ENCODE results near the gene DCP1B.
A peak's percentile ranks its signal among the peaks of the same experiment; 100 is the strongest.

The DCP1B gene

DNA sequence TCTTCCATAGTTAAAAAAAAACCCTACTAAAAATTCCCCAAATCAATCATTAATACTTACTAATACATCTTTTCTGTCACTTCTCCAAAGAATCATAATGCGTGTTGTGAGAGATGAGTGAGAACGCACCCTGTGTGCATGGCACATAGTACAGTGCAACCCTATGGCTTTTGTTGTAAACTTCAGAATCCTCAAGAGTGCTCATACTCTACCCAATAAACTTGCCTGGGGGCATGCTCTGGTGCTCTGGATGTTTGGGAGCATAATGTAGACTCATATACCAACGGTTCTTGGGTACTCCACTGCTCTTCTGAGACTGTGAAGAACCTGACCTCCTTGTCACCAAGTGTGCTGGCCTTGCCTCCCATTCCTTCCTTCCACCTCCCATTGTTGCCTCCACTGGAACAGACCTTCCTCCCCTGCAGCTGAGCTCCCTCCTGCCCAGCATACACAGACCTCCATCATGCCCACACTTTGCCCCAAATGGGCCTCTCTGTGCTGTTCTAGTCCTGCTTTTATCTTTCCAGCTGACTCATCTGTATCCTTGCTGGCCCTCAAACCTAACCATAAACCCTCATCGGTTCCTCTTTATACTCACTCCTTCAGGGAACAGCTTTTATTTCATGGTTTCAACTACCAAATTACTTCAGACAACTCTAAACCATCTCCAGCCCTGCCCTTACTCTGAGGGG is 8.9 kb downstream of the DCP1B start:
- H3K36me3 Mint-ChIP-seq: peaks cover 21% of the 10 kb centered on the region
- no peak overlapping the region for H3K4me3 Mint-ChIP-seq
- H3K4me1 Mint-ChIP-seq: peaks cover 40% of the 10 kb centered on the region
- H3K9me3 Mint-ChIP-seq: no peaks in the 10 kb centered on the region
- no peaks in the 10 kb centered on the region for H3K27me3 Mint-ChIP-seq
- no peak overlapping the region for H3K27ac Mint-ChIP-seq

DNA sequence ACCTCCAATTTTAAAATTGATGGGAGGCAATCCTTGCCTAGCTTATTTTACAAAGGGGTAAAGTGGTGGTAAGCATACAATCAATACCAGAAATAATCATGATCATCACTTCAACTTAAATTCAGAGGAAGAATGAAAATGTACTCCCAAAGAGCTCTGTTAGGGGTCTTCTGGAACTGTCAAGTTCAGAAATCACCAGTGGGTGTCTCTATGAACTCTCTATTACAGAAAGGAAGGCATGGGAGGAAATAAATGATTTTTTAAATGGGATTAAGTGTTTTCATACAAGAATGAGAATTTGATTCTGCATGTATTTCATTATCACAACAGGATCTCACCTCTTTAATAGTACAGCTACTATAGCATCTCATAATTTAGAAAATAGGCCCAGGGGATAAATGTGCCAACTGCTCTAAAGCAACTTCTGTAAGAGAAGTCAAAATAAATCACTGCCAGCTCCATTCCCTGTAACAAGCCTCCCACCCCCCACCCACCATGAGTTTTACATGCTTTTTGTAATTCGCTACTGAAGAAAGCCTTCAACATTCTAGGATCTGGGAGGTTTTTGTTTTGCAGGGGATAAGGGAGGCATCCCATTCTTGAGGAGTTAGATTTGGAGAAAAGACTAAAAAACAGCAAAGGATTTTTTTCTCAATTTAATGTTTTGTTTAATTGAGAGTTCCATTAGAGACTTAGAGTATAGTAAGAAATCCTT is 9.7 kb downstream of the DCP1B start:
- no peaks in the 10 kb centered on the region for H3K27me3 Mint-ChIP-seq
- H3K4me1 Mint-ChIP-seq: peaks cover 36% of the 10 kb centered on the region
- peaks cover 22% of the 10 kb centered on the region for H3K36me3 Mint-ChIP-seq
- H3K4me3 Mint-ChIP-seq: no peak overlapping the region
- no peaks in the 10 kb centered on the region for H3K9me3 Mint-ChIP-seq
- no peak overlapping the region for H3K27ac Mint-ChIP-seq

DNA sequence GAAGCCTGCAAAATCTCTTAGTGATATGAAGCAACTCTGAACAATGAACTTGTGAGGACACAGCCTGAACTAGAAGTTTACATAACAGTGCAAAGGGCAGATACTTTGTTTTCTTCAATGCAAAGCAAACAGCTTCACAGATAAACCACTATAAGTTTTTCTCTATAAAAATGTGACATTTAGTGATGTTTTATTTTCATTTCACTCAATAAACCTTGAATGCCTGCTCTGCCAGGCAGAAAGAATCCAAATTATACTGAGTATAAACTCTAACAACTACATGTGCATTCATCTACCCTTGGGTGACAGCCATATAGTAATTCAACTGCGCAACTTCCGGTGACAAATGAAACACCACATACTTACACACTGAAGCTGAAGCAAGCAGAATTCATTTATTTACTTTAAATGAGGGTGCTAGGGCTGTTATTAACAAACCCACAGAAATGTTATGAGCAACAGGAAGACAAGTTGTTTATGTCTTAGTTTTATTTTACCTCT is 10.3 kb downstream of the DCP1B start:
- no peak overlapping the region for H3K27ac Mint-ChIP-seq
- H3K36me3 Mint-ChIP-seq: peaks cover 24% of the 10 kb centered on the region
- H3K9me3 Mint-ChIP-seq: no peaks in the 10 kb centered on the region
- H3K4me3 Mint-ChIP-seq: no peak overlapping the region
- no peaks in the 10 kb centered on the region for H3K27me3 Mint-ChIP-seq
- H3K4me1 Mint-ChIP-seq: peaks cover 32% of the 10 kb centered on the region

DNA sequence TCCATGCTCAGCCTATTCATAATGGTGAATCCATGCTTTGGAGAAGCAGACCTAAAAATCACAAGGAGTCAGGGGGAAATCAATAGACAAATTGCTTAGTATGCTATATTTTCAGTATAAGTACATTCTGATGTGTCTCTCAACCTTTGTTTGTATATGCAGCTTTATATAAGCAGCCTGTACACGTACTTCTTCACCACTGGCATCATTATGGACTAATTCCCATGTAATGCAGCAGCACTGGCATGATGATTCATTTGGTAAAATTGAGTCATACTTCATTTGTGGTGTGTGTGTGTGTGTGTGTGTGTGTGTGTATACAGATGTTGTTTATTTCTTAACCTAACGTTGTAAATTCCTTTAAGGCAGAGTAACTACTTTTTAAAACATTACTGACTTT is 10.9 kb downstream of the DCP1B start:
- Mint-ChIP-seq H3K4me3 (no peak overlapping the region), H3K4me1 (peaks cover 32% of the 10 kb centered on the region), H3K36me3 (peaks cover 24% of the 10 kb centered on the region), H3K27me3 (no peaks in the 10 kb centered on the region), H3K9me3 (no peaks in the 10 kb centered on the region), H3K27ac (no peak overlapping the region)

DNA sequence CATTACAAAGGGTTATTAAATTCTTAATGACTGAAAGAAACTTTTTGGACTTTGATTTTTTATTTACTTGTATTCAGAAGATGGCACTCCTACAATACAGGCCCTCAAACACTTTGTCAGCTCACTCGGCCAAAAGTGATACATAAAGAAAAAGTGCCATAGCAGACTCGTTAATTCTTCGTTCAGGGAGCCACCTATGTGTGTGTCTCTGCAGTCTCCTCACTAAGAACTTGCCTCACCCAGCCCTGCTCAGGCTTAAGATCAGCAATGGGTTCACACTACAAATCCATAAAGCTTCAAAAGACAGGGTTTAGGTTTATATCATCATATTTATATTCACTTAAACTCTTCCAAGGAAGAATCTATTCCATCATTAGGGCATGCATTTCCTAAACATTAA is 11.5 kb downstream of the DCP1B start:
- Mint-ChIP-seq H3K4me3 (no peak overlapping the region), H3K4me1 (peaks cover 32% of the 10 kb centered on the region), H3K36me3 (peaks cover 29% of the 10 kb centered on the region), H3K27me3 (no peaks in the 10 kb centered on the region), H3K9me3 (peaks cover 2% of the 10 kb centered on the region), H3K27ac (no peak overlapping the region)

DNA sequence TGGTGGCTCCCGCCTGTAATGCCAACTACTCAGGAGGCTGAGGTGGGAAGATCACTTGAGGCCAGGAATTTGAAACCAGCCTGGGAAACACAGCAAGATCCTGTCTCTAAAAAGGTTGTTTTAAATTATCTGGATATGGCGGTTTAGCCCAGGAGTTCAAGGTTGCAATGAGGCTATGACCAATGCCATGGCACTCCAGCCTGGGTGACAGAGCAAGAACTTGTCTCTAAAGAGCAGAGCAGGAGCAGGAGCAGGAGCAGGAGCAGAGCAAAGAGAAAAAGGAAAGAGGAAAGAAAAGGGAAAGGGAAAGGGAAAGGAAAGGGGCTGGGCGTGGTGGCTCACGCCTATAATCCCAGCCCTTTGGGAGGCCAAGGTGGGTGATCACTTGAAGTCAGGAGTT is 15.1 kb downstream of the DCP1B start:
- no peak overlapping the region for H3K4me3 Mint-ChIP-seq
- H3K36me3 Mint-ChIP-seq: peaks cover 50% of the 10 kb centered on the region
- H3K27me3 Mint-ChIP-seq: no peaks in the 10 kb centered on the region
- H3K9me3 Mint-ChIP-seq: peaks cover 10% of the 10 kb centered on the region
- H3K4me1 Mint-ChIP-seq: peaks cover 12% of the 10 kb centered on the region
- no peak overlapping the region for H3K27ac Mint-ChIP-seq

DNA sequence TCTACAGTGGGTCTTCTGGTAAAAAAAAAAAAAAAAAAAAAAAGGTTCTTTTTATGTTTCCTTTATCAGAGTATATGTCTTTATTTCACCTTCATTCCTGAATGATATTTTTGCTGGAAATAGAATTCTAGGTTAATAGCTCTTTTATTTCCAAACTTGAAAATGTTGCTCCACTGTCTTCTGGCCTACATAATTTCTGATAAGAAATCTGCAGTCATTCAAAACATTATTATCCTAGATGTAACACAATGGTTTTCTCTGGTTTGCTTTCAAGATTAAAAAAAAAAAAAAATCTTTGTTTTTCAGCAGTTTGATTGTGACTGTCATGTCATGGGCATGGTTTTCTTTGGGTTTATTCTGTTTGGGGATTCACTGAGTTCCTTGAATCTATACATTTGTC is 19.5 kb downstream of the DCP1B start:
- Mint-ChIP-seq H3K27me3 (no peaks in the 10 kb centered on the region), H3K9me3 (peaks cover 15% of the 10 kb centered on the region), H3K27ac (no peak overlapping the region), H3K36me3 (peaks cover 48% of the 10 kb centered on the region), H3K4me3 (no peak overlapping the region), H3K4me1 (peaks cover 3% of the 10 kb centered on the region)

DNA sequence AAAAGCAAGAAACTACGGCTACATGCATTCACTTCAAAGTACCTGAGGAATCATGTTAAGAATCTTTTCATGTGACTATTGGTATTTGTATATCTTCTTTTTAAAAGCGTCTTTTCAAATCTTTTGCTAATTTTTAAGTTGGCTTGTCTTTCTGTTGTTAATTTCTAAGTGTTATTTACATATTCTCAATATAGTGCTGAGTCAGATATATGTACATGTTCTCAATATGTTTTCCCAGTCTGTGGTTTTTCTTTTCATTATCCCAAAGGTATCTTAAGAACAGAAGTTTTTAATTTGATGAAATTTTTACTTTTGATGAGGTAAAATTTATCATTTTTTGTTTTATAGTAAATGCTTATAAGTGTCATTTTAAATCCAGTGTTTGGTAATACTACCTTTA is 24.0 kb downstream of the DCP1B start:
- H3K36me3 Mint-ChIP-seq: peaks cover 27% of the 10 kb centered on the region
- H3K4me3 Mint-ChIP-seq: no peak overlapping the region
- peaks cover 12% of the 10 kb centered on the region for H3K4me1 Mint-ChIP-seq
- H3K9me3 Mint-ChIP-seq: peaks cover 9% of the 10 kb centered on the region
- H3K27ac Mint-ChIP-seq: no peak overlapping the region
- H3K27me3 Mint-ChIP-seq: no peaks in the 10 kb centered on the region

DNA sequence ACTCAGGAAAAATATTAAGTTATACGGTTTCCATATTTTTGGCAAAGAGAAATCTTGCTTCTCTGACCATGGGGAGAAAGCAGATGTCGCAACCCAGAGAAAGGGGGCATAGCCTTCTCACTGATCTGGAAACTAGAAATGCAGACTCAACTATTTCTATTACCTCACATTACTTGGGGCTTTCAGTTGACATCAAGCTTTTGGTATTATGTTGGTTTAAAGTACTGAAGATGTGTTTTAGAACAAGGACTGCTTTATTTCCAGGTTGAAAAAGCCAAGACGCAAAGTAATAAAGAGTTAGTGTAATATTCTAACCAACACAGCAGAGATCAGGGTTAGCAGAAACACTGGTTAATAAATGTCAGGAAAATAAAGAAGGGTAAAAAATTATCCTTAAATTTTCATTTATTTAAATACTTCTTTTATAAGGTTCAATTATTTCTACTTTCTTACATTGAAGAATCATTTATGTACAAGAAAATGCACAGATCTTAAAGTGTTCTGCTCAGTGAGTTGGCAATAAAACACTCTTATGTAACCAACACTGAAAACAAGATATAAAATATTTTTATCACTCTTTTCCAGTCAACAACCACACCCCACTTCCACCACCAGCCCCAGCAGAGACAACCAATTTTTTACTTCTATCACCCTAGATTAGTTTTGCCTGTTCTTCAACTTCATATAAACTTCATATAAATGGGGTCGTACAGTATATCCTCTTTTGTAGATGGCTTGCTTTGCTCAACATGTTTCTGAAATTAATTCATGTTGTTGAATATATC is 26.0 kb downstream of the DCP1B start:
- H3K27me3 Mint-ChIP-seq: no peaks in the 10 kb centered on the region
- peaks cover 9% of the 10 kb centered on the region for H3K36me3 Mint-ChIP-seq
- peaks cover 12% of the 10 kb centered on the region for H3K4me1 Mint-ChIP-seq
- H3K9me3 Mint-ChIP-seq: no peaks in the 10 kb centered on the region
- no peak overlapping the region for H3K27ac Mint-ChIP-seq
- no peak overlapping the region for H3K4me3 Mint-ChIP-seq

DNA sequence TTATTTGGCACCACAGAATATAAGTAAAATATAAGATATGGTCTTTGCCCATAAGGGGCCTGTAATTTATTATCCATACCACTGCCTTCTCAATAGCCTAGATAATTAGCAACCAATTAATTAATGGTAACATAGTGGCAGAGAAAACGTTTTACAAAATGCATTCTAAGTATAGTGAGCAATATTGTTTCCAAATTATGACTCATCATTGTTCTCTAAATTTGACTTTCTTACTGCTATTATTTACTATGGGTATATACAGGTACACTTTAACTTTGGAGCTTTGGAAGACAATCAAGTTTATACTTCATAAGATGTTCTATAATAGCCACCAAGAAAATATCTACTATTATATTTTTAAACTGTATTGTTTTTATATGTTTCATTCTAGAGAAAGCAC is 26.7 kb downstream of the DCP1B start:
- Mint-ChIP-seq H3K9me3 (no peaks in the 10 kb centered on the region), H3K4me1 (peaks cover 12% of the 10 kb centered on the region), H3K27ac (no peak overlapping the region)

DNA sequence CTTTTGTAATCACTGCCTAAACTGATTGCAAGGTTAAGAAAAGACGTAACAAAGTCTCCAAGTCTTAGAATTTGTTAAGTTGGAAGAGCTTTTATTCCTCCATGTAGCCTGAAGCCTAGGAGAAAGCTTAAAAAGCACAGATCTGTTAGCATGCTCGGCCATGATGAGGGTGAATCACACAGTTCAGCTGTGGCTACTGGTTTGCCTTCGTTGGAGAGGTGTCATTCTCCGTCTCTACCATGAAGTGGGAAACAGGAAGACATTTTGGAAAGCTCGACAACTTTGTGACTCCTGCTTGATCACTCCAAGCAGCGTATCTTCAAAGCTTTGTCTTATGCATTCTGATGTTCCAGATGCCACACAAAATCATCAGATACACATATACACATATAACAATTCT is 27.1 kb downstream of the DCP1B start:
- H3K27me3 Mint-ChIP-seq: no peaks in the 10 kb centered on the region
- no peaks in the 10 kb centered on the region for H3K9me3 Mint-ChIP-seq
- H3K36me3 Mint-ChIP-seq: peaks cover 8% of the 10 kb centered on the region
- H3K4me3 Mint-ChIP-seq: no peak overlapping the region
- H3K27ac Mint-ChIP-seq: no peak overlapping the region
- peaks cover 16% of the 10 kb centered on the region for H3K4me1 Mint-ChIP-seq

More for the DNA sequence above, 26.7 kb downstream of the DCP1B start:
- Mint-ChIP-seq H3K36me3 (peaks cover 7% of the 10 kb centered on the region), H3K4me3 (no peak overlapping the region), H3K27me3 (no peaks in the 10 kb centered on the region)

DNA sequence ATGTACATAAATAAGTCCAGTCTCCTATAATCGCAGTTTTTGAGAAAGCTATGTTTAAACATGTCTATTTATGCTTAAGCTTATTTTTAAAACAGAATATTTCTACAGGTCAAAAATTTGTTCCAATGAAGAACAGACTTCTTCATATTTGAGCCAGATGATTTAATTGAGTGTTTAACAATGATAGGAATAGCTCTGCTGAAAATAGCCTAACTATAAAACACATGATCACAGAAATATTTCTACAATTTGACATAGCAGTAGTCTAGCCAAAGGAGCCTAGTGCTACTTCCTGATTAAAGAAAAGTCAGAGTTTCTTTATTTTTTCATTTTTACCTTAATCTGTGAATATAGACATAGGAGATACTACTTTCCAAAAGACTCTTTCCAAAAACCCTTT is 29.4 kb downstream of the DCP1B start:
- Mint-ChIP-seq H3K27me3 (no peaks in the 10 kb centered on the region), H3K4me3 (no peak overlapping the region), H3K36me3 (peaks cover 8% of the 10 kb centered on the region)

DNA sequence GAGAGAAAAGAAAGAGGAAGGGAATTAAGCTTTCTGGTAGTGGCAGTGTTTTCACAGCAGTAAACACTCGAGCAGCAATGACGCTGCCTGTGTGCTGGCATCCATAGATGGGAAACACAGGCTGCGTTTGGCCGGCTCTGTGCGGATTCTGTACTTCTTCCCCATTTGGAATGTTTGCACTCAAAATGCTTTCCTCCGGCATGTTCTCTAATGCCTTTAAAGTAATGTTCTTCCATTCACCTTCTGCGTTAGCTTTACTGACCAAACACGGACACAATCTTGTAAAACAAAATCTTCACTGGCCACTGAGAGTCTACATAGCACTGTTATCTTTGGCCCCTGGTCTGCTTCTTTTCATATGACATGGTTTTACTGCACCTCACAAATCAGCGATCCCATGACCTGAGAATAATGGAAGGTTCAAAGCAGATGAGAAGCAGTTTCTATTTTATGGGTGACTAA is 31.4 kb downstream of the DCP1B start:
- no peaks in the 10 kb centered on the region for H3K9me3 Mint-ChIP-seq
- no peak overlapping the region for H3K4me3 Mint-ChIP-seq
- no peaks in the 10 kb centered on the region for H3K27me3 Mint-ChIP-seq
- H3K36me3 Mint-ChIP-seq: peaks cover 8% of the 10 kb centered on the region
- H3K27ac Mint-ChIP-seq: peak overlapping the region; percentile 68
- peaks cover 13% of the 10 kb centered on the region for H3K4me1 Mint-ChIP-seq

More for the DNA sequence above, 29.4 kb downstream of the DCP1B start:
- H3K27ac Mint-ChIP-seq: no peak overlapping the region
- H3K9me3 Mint-ChIP-seq: no peaks in the 10 kb centered on the region
- peaks cover 16% of the 10 kb centered on the region for H3K4me1 Mint-ChIP-seq

DNA sequence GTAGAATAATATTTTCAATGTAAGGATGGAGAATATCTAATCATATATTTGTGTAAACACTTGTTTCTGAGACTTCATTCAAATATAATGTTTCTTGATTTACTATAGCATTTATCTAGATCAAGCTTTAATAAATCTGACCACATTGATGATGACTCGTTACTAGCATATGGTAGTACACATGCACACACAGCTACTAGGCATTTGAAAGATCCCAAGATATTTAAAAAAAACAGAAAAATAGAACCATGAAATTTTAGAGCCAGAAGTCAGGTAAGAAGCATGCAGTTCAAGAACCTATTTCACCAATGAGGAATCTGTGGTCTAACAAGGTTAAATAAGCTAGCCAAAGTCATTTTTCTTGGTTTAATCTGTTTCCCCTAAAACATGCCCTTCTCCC is 32.0 kb downstream of the DCP1B start:
- Mint-ChIP-seq H3K36me3 (peaks cover 8% of the 10 kb centered on the region), H3K4me3 (no peak overlapping the region), H3K9me3 (no peaks in the 10 kb centered on the region), H3K27me3 (no peaks in the 10 kb centered on the region), H3K4me1 (peaks cover 13% of the 10 kb centered on the region), H3K27ac (no peak overlapping the region)

DNA sequence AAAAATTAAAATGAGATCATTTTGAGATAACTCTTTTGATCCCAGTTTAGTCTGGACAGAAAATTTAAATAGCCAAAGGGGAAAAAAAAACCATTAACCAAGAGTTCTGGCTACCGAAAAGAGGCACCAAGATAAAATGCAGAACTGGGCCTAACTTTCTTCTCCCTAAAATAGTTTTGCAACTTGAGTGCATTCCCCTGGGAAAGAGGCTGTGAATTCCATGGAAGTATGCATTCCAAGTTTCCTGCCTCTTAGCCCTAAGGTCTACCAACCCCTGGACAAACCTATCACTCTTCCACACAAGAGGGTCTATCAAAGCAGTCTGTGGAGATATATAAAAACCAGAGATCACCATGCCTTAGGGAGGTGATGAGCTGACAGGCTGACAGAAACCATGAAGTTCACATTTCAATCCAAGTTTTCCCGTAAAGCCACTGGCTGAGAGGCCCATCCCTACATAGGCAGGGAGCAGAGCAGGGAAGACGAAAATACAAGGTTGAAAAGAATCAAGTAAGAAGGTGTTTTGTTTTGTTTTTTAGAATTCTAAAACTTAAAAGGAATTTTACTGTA is 33.8 kb downstream of the DCP1B start:
- no peak overlapping the region for H3K4me3 Mint-ChIP-seq
- H3K27me3 Mint-ChIP-seq: no peaks in the 10 kb centered on the region
- no peak overlapping the region for H3K27ac Mint-ChIP-seq
- no peaks in the 10 kb centered on the region for H3K9me3 Mint-ChIP-seq
- H3K36me3 Mint-ChIP-seq: peaks cover 6% of the 10 kb centered on the region
- peaks cover 4% of the 10 kb centered on the region for H3K4me1 Mint-ChIP-seq
